Measurements from ENCODE around the gene ZNF667.

Gene ZNF667

GRCh38 chr19:56393119-56394012 lies 83.8 kb downstream of the ZNF667 start, which contains the start of gene ZNF582:
TSS of gene ZNF582 (minus strand) at chr19:56393534. CDS start at chr19:56391752, 1,782 bp downstream.
- DNase-seq (ENCODE audit: low read depth in 2 of 2), result peak; percentile 80 to 84

All from activated CD4-positive, alpha-beta T cell treated with anti-CD3 and anti-CD28 coated beads for 24 hours (primary cell).